ENCODE results near the gene C20orf202.
"Not testable (repeated sequence)": the region's sequence is repeated elsewhere in the genome, so short reads cannot be mapped to it uniquely, and the experiment has no call there.

The C20orf202 gene

GRCh38 chr20:1212607-1213396 lies 9.5 kb downstream of the C20orf202 start:
- 0 out of 2 replicates have a peak, but pooled peaks have one; percentile 42 for TF ChIP-seq POU2F2 (IDR thresholded peaks at IDR 0.05; ENCODE audit: low read depth, low read length)
- TF ChIP-seq TAF1 (IDR thresholded peaks at IDR 0.05; ENCODE audit: low read depth, low read length) = no peak
- TF ChIP-seq POLR2AphosphoS5 (IDR thresholded peaks at IDR 0.05; ENCODE audit: low read depth, low read length) = no peak
- no peak for TF ChIP-seq POLR2A (IDR thresholded peaks at IDR 0.05; ENCODE audit: low read depth, low read length)
- no peak for TF ChIP-seq PAX5 (IDR thresholded peaks at IDR 0.05; ENCODE audit: insufficient read depth, low read length, severe bottlenecking)
- no peak for TF ChIP-seq SPI1 (IDR thresholded peaks at IDR 0.05; ENCODE audit: low read depth, low read length)
- FAIRE-seq = peak; percentile 92
- DNase-seq (ENCODE audit: insufficient read length, low spot score) = peak; percentile 30

- DNase-seq (ENCODE audit: insufficient read length, low spot score) (no peak), FAIRE-seq (no peak)
- TF ChIP-seq TAF1 (IDR thresholded peaks at IDR 0.05; ENCODE audit: low read depth, low read length) = no peak
- no peak for TF ChIP-seq POU2F2 (IDR thresholded peaks at IDR 0.05; ENCODE audit: low read depth, low read length)
- TF ChIP-seq SPI1 (IDR thresholded peaks at IDR 0.05; ENCODE audit: low read depth, low read length) = no peak
- TF ChIP-seq POLR2AphosphoS5 (IDR thresholded peaks at IDR 0.05; ENCODE audit: low read depth, low read length) = no peak
- TF ChIP-seq POLR2A (IDR thresholded peaks at IDR 0.05; ENCODE audit: low read depth, low read length) = no peak
- no peak for TF ChIP-seq PAX5 (IDR thresholded peaks at IDR 0.05; ENCODE audit: insufficient read depth, low read length, severe bottlenecking)
Measured at GRCh38 chr20:1214838-1215261, 11.6 kb downstream of the C20orf202 start.

- no peak for DNase-seq (ENCODE audit: insufficient read length, low spot score)
- FAIRE-seq = peak; percentile 23
- no peak for TF ChIP-seq SPI1 (IDR thresholded peaks at IDR 0.05; ENCODE audit: low read depth, low read length)
- no peak for TF ChIP-seq TAF1 (IDR thresholded peaks at IDR 0.05; ENCODE audit: low read depth, low read length)
- no peak for TF ChIP-seq PAX5 (IDR thresholded peaks at IDR 0.05; ENCODE audit: insufficient read depth, low read length, severe bottlenecking)
- no peak for TF ChIP-seq POLR2AphosphoS5 (IDR thresholded peaks at IDR 0.05; ENCODE audit: low read depth, low read length)
- no peak for TF ChIP-seq POU2F2 (IDR thresholded peaks at IDR 0.05; ENCODE audit: low read depth, low read length)
- no peak for TF ChIP-seq POLR2A (IDR thresholded peaks at IDR 0.05; ENCODE audit: low read depth, low read length)
Measured at GRCh38 chr20:1215386-1216170, 12.3 kb downstream of the C20orf202 start.

DNA sequence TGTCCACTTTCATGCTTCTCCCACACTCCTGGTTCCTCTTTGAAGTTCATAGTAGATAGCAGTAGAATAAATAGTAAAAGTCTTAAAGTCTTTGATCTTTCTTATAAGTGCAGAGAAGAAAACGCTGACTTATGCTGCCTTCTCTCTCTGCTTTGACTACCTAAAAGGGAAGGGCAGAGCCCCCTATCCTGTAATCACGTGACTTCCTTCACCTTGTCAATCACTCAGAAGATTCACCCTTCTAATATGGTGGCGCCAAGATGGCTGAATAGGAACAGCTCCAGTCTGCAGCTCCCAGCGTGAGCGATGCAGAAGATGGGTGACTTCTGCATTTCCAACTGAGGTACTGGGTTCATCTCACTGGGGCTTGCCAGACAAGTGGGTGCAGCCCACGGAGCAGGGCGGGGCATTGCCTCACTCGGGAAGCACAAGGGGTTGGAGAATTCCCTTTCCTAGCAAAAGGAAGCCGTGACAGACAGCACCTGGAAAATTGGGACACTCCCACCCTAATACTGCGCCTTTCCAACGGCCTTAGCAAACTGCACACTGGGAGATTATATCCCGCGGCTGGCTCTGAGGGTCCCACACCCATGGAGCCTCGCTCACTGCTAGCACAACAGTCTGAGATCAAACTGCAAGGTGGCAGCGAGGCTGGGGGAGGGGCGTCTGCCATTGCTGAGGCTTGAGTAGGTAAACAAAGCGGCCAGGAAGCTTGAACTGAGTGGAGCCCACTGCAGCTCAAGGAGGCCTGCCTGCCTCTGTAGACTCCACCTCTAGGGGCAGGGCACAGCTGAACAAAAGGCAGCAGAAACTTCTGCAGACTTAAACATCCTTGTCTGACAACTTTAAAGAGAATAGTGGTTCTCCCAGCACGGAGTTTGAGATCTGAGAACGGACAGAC lies 13.5 kb downstream of the C20orf202 start:
- FAIRE-seq; DNase-seq (ENCODE audit: insufficient read length, low spot score): not testable (repeated sequence)

DNA sequence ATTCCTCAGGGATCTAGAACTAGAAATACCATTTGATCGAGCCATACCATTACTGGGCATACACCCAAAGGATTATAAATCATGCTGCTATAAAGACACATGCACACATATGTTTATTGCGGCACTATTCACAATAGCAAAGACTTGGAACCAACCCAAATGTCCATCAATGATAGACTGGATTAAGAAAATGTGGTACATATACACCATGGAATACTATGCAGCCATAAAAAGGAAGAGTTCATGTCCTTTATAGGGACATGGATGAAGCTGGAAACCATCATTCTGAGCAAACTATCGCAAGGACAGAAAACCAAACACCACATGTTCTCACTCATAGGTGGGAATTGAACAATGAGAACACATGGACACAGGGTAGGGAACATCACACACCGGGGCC lies 19.5 kb downstream of the C20orf202 start:
- FAIRE-seq = not testable (repeated sequence)

DNA sequence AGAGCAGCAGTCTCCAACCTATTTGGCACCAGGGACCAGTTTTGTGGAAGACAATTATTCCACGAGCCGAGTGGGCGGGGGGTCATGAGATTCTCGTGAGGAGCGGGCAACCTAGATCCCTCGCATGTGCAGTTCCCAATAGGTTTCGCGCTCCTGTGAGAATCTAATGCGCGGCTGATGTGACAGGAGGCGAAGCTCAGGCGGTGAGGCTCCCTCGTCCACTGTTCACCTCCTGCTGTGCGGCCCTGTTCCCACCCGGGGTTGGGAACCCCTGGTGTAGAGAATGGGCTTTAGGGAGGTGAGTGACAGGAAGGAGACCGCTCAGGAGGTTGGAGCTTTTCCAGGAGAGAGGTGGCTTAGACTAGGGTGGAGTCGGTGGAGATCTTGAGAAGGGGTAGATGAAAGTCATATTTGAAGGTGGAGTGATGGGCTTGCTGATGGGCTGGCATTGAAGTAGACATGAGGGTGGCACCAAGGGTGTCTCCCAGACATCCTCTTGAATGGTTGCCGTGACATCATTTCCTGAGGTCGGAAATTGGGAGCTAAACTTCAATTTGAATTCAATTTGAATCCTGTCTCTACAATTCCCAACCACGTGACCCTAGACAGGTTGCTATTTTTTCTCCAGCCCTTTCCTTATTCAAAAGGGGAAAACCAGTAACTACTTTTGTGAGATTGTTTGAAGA lies 21.1 kb downstream of the C20orf202 start:
- DNase-seq (ENCODE audit: insufficient read length, low spot score) (no peak), FAIRE-seq (no peak)
- TF ChIP-seq SPI1 (IDR thresholded peaks at IDR 0.05; ENCODE audit: low read depth, low read length) (no peak), TAF1 (IDR thresholded peaks at IDR 0.05; ENCODE audit: low read depth, low read length) (no peak), PAX5 (IDR thresholded peaks at IDR 0.05; ENCODE audit: insufficient read depth, low read length, severe bottlenecking) (no peak), POLR2A (IDR thresholded peaks at IDR 0.05; ENCODE audit: low read depth, low read length) (no peak), POLR2AphosphoS5 (IDR thresholded peaks at IDR 0.05; ENCODE audit: low read depth, low read length) (no peak), POU2F2 (IDR thresholded peaks at IDR 0.05; ENCODE audit: low read depth, low read length) (no peak)

More for the DNA sequence above, 19.5 kb downstream of the C20orf202 start:
- DNase-seq (ENCODE audit: insufficient read length, low spot score) = not testable (repeated sequence)

GRCh38 chr20:1225263-1225782 lies 22.1 kb downstream of the C20orf202 start:
- FAIRE-seq (no peak), DNase-seq (ENCODE audit: insufficient read length, low spot score) (no peak)
- no peak for TF ChIP-seq PAX5 (IDR thresholded peaks at IDR 0.05; ENCODE audit: insufficient read depth, low read length, severe bottlenecking)
- TF ChIP-seq POLR2A (IDR thresholded peaks at IDR 0.05; ENCODE audit: low read depth, low read length) = no peak
- TF ChIP-seq TAF1 (IDR thresholded peaks at IDR 0.05; ENCODE audit: low read depth, low read length) = no peak
- TF ChIP-seq POU2F2 (IDR thresholded peaks at IDR 0.05; ENCODE audit: low read depth, low read length) = no peak
- TF ChIP-seq SPI1 (IDR thresholded peaks at IDR 0.05; ENCODE audit: low read depth, low read length) = no peak
- TF ChIP-seq POLR2AphosphoS5 (IDR thresholded peaks at IDR 0.05; ENCODE audit: low read depth, low read length) = no peak

GRCh38 chr20:1225783-1226654 lies 22.8 kb downstream of the C20orf202 start, which contains the start of gene RAD21L1:
RAD21L1 (plus strand) TSS chr20:1226044; CDS start chr20:1228454, 2,410 bp downstream.
- no peak for FAIRE-seq
- peak; percentile 87 for DNase-seq (ENCODE audit: insufficient read length, low spot score)
- TF ChIP-seq POLR2AphosphoS5 (IDR thresholded peaks at IDR 0.05; ENCODE audit: low read depth, low read length) = no peak
- TF ChIP-seq POU2F2 (IDR thresholded peaks at IDR 0.05; ENCODE audit: low read depth, low read length) = no peak
- no peak for TF ChIP-seq TAF1 (IDR thresholded peaks at IDR 0.05; ENCODE audit: low read depth, low read length)
- TF ChIP-seq SPI1 (IDR thresholded peaks at IDR 0.05; ENCODE audit: low read depth, low read length) = no peak
- TF ChIP-seq PAX5 (IDR thresholded peaks at IDR 0.05; ENCODE audit: insufficient read depth, low read length, severe bottlenecking) = no peak
- no peak for TF ChIP-seq POLR2A (IDR thresholded peaks at IDR 0.05; ENCODE audit: low read depth, low read length)
